KMS-11 (cell line): Measurements from ENCODE around the gene LRWD1.

Experiments
- H2AFZ ChIP-seq: fragments of 200-600 bp; sonication (generic); 2 replicates; pipeline ENCODE4 v1.6.1; 2016; ENCODE audit warnings: antibody characterized with exemption, mixed run types, low read depth
- H3K27ac ChIP-seq: fragments of 200-600 bp; sonication (generic); 2 replicates; pipeline ENCODE4 v1.6.1; 2016; ENCODE audit warnings: mild to moderate bottlenecking, mixed run types
- H3K27me3 ChIP-seq: fragments of 200-600 bp; sonication (generic); 2 replicates; pipeline ENCODE4 v1.6.1; 2017; ENCODE audit warnings: mild to moderate bottlenecking, low read depth, mixed run types, moderate library complexity; ENCODE audit not compliant: insufficient read depth
- H3K36me3 ChIP-seq: fragments of 200-600 bp; sonication (generic); 2 replicates; pipeline ENCODE4 v1.6.1; 2017; ENCODE audit warnings: mild to moderate bottlenecking, mixed run types; ENCODE audit not compliant: insufficient read depth
- H3K4me1 ChIP-seq: fragments of 200-600 bp; sonication (generic); 2 replicates; pipeline ENCODE4 v1.6.1; 2016; ENCODE audit warnings: mild to moderate bottlenecking, low read depth, mixed run types; ENCODE audit not compliant: poor library complexity, severe bottlenecking
- H3K4me2 ChIP-seq: fragments of 200-600 bp; sonication (generic); 2 replicates; pipeline ENCODE4 v1.7.0; 2016; ENCODE audit warnings: mild to moderate bottlenecking, mixed run types
- H3K4me3 ChIP-seq: fragments of 200-600 bp; sonication (generic); IDR thresholded peaks from 2 replicates; pipeline ENCODE4 v1.6.1; 2017; ENCODE audit warnings: low read depth, low read length, mixed read lengths; ENCODE audit not compliant: insufficient read depth
- H3K79me2 ChIP-seq: fragments of 200-600 bp; sonication (generic); 2 replicates; pipeline ENCODE4 v1.6.1; 2016; ENCODE audit warnings: low read depth, mixed run types; ENCODE audit not compliant: insufficient read depth
- H3K9ac ChIP-seq: fragments of 200-600 bp; sonication (generic); 2 replicates; pipeline ENCODE4 v1.6.1; 2016; ENCODE audit warnings: mild to moderate bottlenecking, mixed run types
- H4K20me1 ChIP-seq: fragments of 200-600 bp; sonication (generic); 2 replicates; pipeline ENCODE4 v1.6.1; 2016; ENCODE audit warnings: mild to moderate bottlenecking, mixed run types; ENCODE audit not compliant: insufficient read depth
- CTCF ChIP-seq: fragments of 200-600 bp; sonication (generic); conservative IDR thresholded peaks from 2 replicates; pipeline ENCODE4 v1.6.1; 2017; ENCODE audit warnings: low read depth, mild to moderate bottlenecking, antibody characterized with exemption, low read length, moderate library complexity, mixed read lengths

The LRWD1 gene

DNA sequence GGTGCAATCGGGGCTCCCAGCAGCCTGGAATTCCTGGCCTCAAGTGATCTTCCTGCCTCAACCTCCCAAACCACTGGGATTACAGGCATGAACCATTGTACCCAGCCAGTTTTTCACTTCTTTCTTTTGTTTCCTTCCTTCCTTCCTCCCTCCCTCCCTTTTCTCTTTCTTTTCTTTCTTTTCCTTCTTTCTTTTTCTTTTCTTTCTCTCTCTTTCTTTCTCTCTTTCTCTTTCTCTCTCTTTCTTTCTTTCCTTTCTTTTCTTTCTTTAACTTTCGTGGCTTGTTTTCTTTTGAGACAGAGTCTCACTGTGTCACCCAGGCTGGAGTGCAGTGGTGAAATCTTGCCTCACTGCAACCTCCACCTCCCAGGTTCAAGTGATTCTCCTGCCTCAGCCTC, 19.1 kb upstream of the LRWD1 start:
- no peaks in the 10 kb centered on the region for H4K20me1 ChIP-seq
- no peak overlapping the region for H3K4me3 ChIP-seq
- H3K27me3 ChIP-seq, result no peaks in the 10 kb centered on the region
- H3K9ac ChIP-seq, result no peak overlapping the region
- no peak overlapping the region for H2AFZ ChIP-seq
- peaks cover 6% of the 10 kb centered on the region; the same call in 1 of the 2 replicates for H3K36me3 ChIP-seq
- peak overlapping the region; percentile 3; the same call in 1 of the 2 replicates for H3K27ac ChIP-seq
- no peak for TF ChIP-seq CTCF
- peak overlapping the region; percentile 3; the same call in 1 of the 2 replicates for H3K4me2 ChIP-seq
- peaks cover 73% of the 10 kb centered on the region for H3K4me1 ChIP-seq
- peaks cover 22% of the 10 kb centered on the region for H3K79me2 ChIP-seq

- no peak overlapping the region for H3K4me2 ChIP-seq
- TF ChIP-seq CTCF, result no peak
- no peak overlapping the region for H2AFZ ChIP-seq
- H4K20me1 ChIP-seq, result no peaks in the 10 kb centered on the region
- H3K79me2 ChIP-seq, result peaks cover 22% of the 10 kb centered on the region
- H3K9ac ChIP-seq, result no peak overlapping the region
- no peaks in the 10 kb centered on the region for H3K27me3 ChIP-seq
- peak overlapping the region; percentile 3; the same call in 1 of the 2 replicates for H3K27ac ChIP-seq
- no peak overlapping the region for H3K4me3 ChIP-seq
- H3K4me1 ChIP-seq, result peaks cover 73% of the 10 kb centered on the region
- H3K36me3 ChIP-seq, result peaks cover 6% of the 10 kb centered on the region; the same call in 1 of the 2 replicates
Observed at GRCh38 chr7:102446387-102447156, 18.2 kb upstream of the LRWD1 start.

DNA sequence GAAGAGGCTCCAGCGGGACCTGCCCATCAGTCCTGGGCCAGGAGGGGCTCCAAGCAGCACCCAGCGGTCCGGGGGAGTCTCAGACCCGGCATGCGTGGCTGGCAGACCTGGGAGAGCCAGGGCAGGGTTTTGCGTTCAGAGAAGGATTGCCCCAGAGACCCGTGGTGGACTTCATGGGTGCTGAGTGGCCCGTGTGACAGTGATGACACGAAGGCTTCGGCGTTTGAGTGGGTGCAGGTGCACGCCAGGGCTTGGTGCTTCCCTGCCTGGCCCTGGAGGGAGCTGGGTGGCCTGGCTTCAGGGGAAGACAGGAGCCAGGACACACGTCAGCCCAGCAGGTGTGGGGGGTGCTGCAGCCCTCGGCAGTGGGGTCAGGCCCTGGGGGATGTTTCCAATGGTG, 17.5 kb upstream of the LRWD1 start:
- Histone ChIP-seq H3K9ac (no peak overlapping the region), H2AFZ (no peak overlapping the region), H3K4me1 (peaks cover 74% of the 10 kb centered on the region), H3K27ac (no peak overlapping the region), H3K27me3 (no peaks in the 10 kb centered on the region), H3K36me3 (peaks cover 6% of the 10 kb centered on the region; the same call in 1 of the 2 replicates), H4K20me1 (no peaks in the 10 kb centered on the region), H3K4me2 (no peak overlapping the region), H3K4me3 (no peak overlapping the region), H3K79me2 (peaks cover 22% of the 10 kb centered on the region)
- no peak for TF ChIP-seq CTCF

- H4K20me1 ChIP-seq, result no peaks in the 10 kb centered on the region
- H3K36me3 ChIP-seq, result peaks cover 6% of the 10 kb centered on the region; the same call in 1 of the 2 replicates
- H3K4me3 ChIP-seq, result no peak overlapping the region
- H3K79me2 ChIP-seq, result peaks cover 10% of the 10 kb centered on the region; the same call in 1 of the 2 replicates
- no peaks in the 10 kb centered on the region for H3K27me3 ChIP-seq
- H3K4me2 ChIP-seq, result no peak overlapping the region
- no peak overlapping the region for H2AFZ ChIP-seq
- no peak overlapping the region for H3K9ac ChIP-seq
- TF ChIP-seq CTCF, result no peak
- peaks cover 56% of the 10 kb centered on the region for H3K4me1 ChIP-seq
- H3K27ac ChIP-seq, result no peak overlapping the region; the same call in 1 of the 2 replicates
Observed at GRCh38 chr7:102449136-102449535, 15.6 kb upstream of the LRWD1 start.
